Measurements from ENCODE around the gene CCDC126. TPM values are rescaled to one million over a fixed set of nuclear protein-coding genes. Genes with fewer than 3 reads are reported as not detected.

CCDC126 gene
- total RNA-seq (2013; cell fraction: nucleolus; rRNA removed), result 26.3 and 27.5 TPM in 2 replicates
- total RNA-seq (2014; rRNA removed) (24.7 and 31.6 TPM in 2 replicates), total RNA-seq (2014; rRNA removed; fragmentation: Illumina TruSeq; extraction: Trizol) (23.4 and 23.5 TPM in 2 replicates), total RNA-seq (2021) (21.7 and 21.8 TPM in 2 replicates), polyA plus RNA-seq (2011; rRNA removed) (10.9 and 18.2 TPM in 2 replicates), polyA plus RNA-seq (2014; fragmentation: Illumina TruSeq; extraction: Trizol) (18.4 and 20.0 TPM in 2 replicates), polyA plus RNA-seq (2014; fragmentation: Nextera tagmentation; extraction: Ambion mirVana) (10 to 100 TPM; 34.3 to 49.9 TPM), polyA plus RNA-seq (2014; rRNA removed) (17.2 and 22.9 TPM in 2 replicates), polyA plus RNA-seq (2016; fragmentation: Nextera tagmentation; extraction: Ambion mirVana) (10 to 100 TPM; 32.7 to 38.7 TPM), polyA minus RNA-seq (2011; rRNA and poly(A)+ RNA removed) (7.5 and 13.4 TPM in 2 replicates), Bru-seq, nascent RNA (percentile 82 among the genes with signal in this experiment), BruChase-seq, experiment 1, labeled RNA remaining after a 6-hour chase (percentile 85 among the genes with signal in this experiment), BruChase-seq, experiment 2, labeled RNA remaining after a 2-hour chase (percentile 86 among the genes with signal in this experiment)
- 5.8 TPM for polyA plus RNA-seq (2011; ENCODE audit: low read depth)
- 4.5 and 6.2 TPM in 2 replicates for polyA plus RNA-seq (2011; cell fraction: cytosol; rRNA removed)
- 7.9 and 10.2 TPM in 2 replicates for polyA plus RNA-seq (2011; cell fraction: nucleus; rRNA removed)
- 8.7 and 12.1 TPM in 2 replicates for polyA plus RNA-seq (2012)
- polyA minus RNA-seq (2011; cell fraction: cytosol; rRNA and poly(A)+ RNA removed), result 6.1 TPM in 2 replicates
- 13.3 and 23.3 TPM in 2 replicates for polyA minus RNA-seq (2011; cell fraction: nucleus; rRNA and poly(A)+ RNA removed)
- long read RNA-seq, experiment 1, partial matches to known transcripts, result 3 of 9 reads
- long read RNA-seq, experiment 1, other reads (novel, unspliced or antisense), result 0 of 9 reads
- long read RNA-seq, experiment 2, transcript CCDC126-201 (4 exons, 2,473 nt), result major isoform, 38 of 99 reads
- long read RNA-seq, experiment 2, transcript CCDC126-202 (3 exons, 2,324 nt), result minor isoform, 16 of 99 reads
- long read RNA-seq, experiment 2, transcript CCDC126-204 (5 exons, 847 nt), result minor isoform, 17 of 99 reads
- long read RNA-seq, experiment 2, partial matches to known transcripts, result 10 of 99 reads
- long read RNA-seq, experiment 2, other reads (novel, unspliced or antisense), result 15 of 99 reads

- RAD21 ChIA-PET (ENCODE audit: unreplicated experiment), result interaction anchor here (1.0 to 3.9 kb wide), 4 partner anchors 82 to 239 kb away, joined by 4 to 20 read pairs (median 5); partner anchors contain the start of gene FAM221A
- Histone ChIP-seq H3K36me3 (ENCODE audit: control insufficient read depth in 2 of 2, insufficient read depth in 2 of 2, low read length in 1 of 2) (no peaks in the 10 kb centered on the region), H3K27ac (ENCODE audit: control insufficient read depth, insufficient read depth) (peak within 1 kb of the TSS; percentile 92), H3K4me1 (ENCODE audit: control insufficient read depth, insufficient read depth, low read length) (peaks cover 32% of the 10 kb centered on the region), H2AFZ (ENCODE audit: control insufficient read depth, low read depth, low read length) (peak within 1 kb of the TSS; percentile 95), H3K79me2 (ENCODE audit: control insufficient read depth, insufficient read depth, low read length) (peaks cover 50% of the 10 kb centered on the region), H3K27me3 (replicated peaks in 1 of 2; ENCODE audit: control insufficient read depth in 2 of 2, insufficient read depth in 2 of 2, low read length in 1 of 2) (no peaks in the 10 kb centered on the region), H3K9me3 (replicated peaks; ENCODE audit: control insufficient read depth, insufficient read depth, low read length) (no peaks in the 10 kb centered on the region; the same call in 2 of the 3 replicates), H3K4me2 (ENCODE audit: control insufficient read depth, insufficient read depth) (peak within 1 kb of the TSS; percentile 81), H3K4me3 (peak within 1 kb of the TSS; percentile 76), H4K20me1 (ENCODE audit: control insufficient read depth, insufficient read depth) (no peaks in the 10 kb centered on the region), H3K9ac (ENCODE audit: control insufficient read depth, insufficient read depth, low read length) (peak within 1 kb of the TSS; percentile 82)
- CTCF ChIA-PET, result interaction anchor here (1.0 to 4.1 kb wide), 8 partner anchors 27 to 335 kb away, joined by 3 to 20 read pairs (median 4); no protein-coding TSS in a partner anchor
- ATAC-seq (peak; percentile 77), FAIRE-seq (peak; percentile 13), DNase-seq (ENCODE audit: low read depth, low spot score) (peak; percentile 57)
- WGBS (ENCODE audit: insufficient coverage, insufficient replicate concordance, low lambda C conversion rate, missing lambda C conversion rate), result 3% methylated on average over 89 of the region's 99 CpGs
- no TSS peak for BruUV-seq (replicated peaks)
- in situ Hi-C loops (cut with MboI), result no loop called here
- intact Hi-C loops (cut with micrococcal nuclease; ENCODE audit: unreplicated experiment), result loop anchor here (5.0 to 10.0 kb wide), 2 partner anchors 125 to 1367 kb away; partner anchors contain the start of gene IGF2BP3
- POLR2A ChIA-PET, result interaction anchor here (0.6 to 1.9 kb wide), 8 partner anchors 11 to 353 kb away, joined by 3 to 8 read pairs (median 4); no protein-coding TSS in a partner anchor
- SMC1A ChIA-PET (ENCODE audit: uncharacterized antibody, unreplicated experiment), result interaction anchor here (0.6 to 4.1 kb wide), 12 partner anchors 11 to 1851 kb away, joined by 3 to 21 read pairs (median 6); partner anchors contain the start of gene FAM221A
- TF ChIP-seq GATAD2B (conservative IDR thresholded peaks at IDR 0.05; ENCODE audit: low read depth), result peak; percentile 69
- peak; percentile 100 for TF ChIP-seq BHLHE40 (IDR thresholded peaks at IDR 0.05; ENCODE audit: borderline replicate concordance in 1 of 2, low read depth in 2 of 2, low read length in 1 of 2)
- TF ChIP-seq, protein P1, sequence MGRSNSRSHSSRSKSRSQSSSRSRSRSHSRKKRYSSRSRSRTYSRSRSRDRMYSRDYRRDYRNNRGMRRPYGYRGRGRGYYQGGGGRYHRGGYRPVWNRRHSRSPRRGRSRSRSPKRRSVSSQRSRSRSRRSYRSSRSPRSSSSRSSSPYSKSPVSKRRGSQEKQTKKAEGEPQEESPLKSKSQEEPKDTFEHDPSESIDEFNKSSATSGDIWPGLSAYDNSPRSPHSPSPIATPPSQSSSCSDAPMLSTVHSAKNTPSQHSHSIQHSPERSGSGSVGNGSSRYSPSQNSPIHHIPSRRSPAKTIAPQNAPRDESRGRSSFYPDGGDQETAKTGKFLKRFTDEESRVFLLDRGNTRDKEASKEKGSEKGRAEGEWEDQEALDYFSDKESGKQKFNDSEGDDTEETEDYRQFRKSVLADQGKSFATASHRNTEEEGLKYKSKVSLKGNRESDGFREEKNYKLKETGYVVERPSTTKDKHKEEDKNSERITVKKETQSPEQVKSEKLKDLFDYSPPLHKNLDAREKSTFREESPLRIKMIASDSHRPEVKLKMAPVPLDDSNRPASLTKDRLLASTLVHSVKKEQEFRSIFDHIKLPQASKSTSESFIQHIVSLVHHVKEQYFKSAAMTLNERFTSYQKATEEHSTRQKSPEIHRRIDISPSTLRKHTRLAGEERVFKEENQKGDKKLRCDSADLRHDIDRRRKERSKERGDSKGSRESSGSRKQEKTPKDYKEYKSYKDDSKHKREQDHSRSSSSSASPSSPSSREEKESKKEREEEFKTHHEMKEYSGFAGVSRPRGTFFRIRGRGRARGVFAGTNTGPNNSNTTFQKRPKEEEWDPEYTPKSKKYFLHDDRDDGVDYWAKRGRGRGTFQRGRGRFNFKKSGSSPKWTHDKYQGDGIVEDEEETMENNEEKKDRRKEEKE (IDR thresholded peaks at IDR 0.05), result no peak
- peak in 1 of 2 experiments; percentile 16; a peak in 1 of 3 replicates for TF ChIP-seq EGR1 (IDR thresholded peaks at IDR 0.05; ENCODE audit: borderline replicate concordance in 1 of 2, low read depth in 2 of 2, low read length in 2 of 2)
- TF ChIP-seq TCF3 (IDR thresholded peaks at IDR 0.05; ENCODE audit: borderline replicate concordance, insufficient read depth, low read depth, low read length), result no peak
- TF ChIP-seq CEBPB (IDR thresholded peaks at IDR 0.05; ENCODE audit: borderline replicate concordance in 1 of 2, low read depth in 2 of 2, low read length in 2 of 2), result no peak
- TF ChIP-seq HDGF (IDR thresholded peaks at IDR 0.05), result peak; percentile 51; the same call in 1 of the 2 replicates
- peak; percentile 82 for TF ChIP-seq SIX5 (IDR thresholded peaks at IDR 0.05; ENCODE audit: low read depth, low read length, severe bottlenecking)
- peak; percentile 65 for TF ChIP-seq POLR2AphosphoS5 (IDR thresholded peaks at IDR 0.05; ENCODE audit: low read length)
- TF ChIP-seq SPI1 (IDR thresholded peaks at IDR 0.05; ENCODE audit: borderline replicate concordance, insufficient read depth, low read depth, low read length), result peak; percentile 86
- peak; percentile 64; the same call in 1 of the 2 replicates for TF ChIP-seq CREM (IDR thresholded peaks at IDR 0.05; ENCODE audit: low read depth)
- TF ChIP-seq BACH1 (IDR thresholded peaks at IDR 0.05; ENCODE audit: borderline replicate concordance), result 0 out of 2 replicates have a peak, but pooled peaks have one; percentile 72
- peak; percentile 63; the same call in 1 of the 2 replicates for TF ChIP-seq RUNX3 (IDR thresholded peaks at IDR 0.05; ENCODE audit: low read length)
Measured at GRCh38 chr7:23597094-23598091, at the start of gene CCDC126. CCDC126 (plus strand) TSS chr7:23597382; CDS start chr7:23611316, 13,934 bp downstream.
